Spleen (tissue), 11 donors: ENCODE results near the gene MLST8. TPM values are rescaled to one million over a fixed set of nuclear protein-coding genes. Genes with fewer than 3 reads are reported as not detected.

Source experiments
- DNase-seq: peaks from one replicate; pipeline ENCODE4 v3.0.0-alpha.2; 2020
- H3K27ac ChIP-seq, 8 donors: fragments of 200-600 bp; sonication (generic) in 7 of 8; 1 replicate in 4 of 8; 2 replicates in 4 of 8; pipeline versions ENCODE4 v1.5.0 to v1.8.0; 2016 to 2021; ENCODE audit warnings: inconsistent platforms in 4 of 8, mild to moderate bottlenecking in 4 of 8, moderate library complexity in 1 of 8
- H3K27me3 ChIP-seq, 7 donors: fragments of 200-600 bp; sonication (generic) in 6 of 7; replicated peaks in 1 of 7; 1 replicate in 4 of 7; 2 replicates in 3 of 7; pipeline versions ENCODE4 v1.5.0 to v1.8.0; 2016 to 2021; ENCODE audit warnings: inconsistent platforms in 3 of 7, mild to moderate bottlenecking in 1 of 7
- H3K36me3 ChIP-seq, 6 donors: fragments of 200-600 bp; sonication (generic) in 5 of 6; 1 replicate in 4 of 6; 2 replicates in 2 of 6; pipeline versions ENCODE4 v1.5.0 to v1.8.0; 2016 to 2021; ENCODE audit warnings: inconsistent platforms in 2 of 6
- H3K4me1 ChIP-seq, 6 donors: fragments of 200-600 bp; sonication (generic) in 5 of 6; 1 replicate in 3 of 6; 2 replicates in 3 of 6; pipeline versions ENCODE4 v1.5.0 to v1.8.0; 2016 to 2021; ENCODE audit warnings: inconsistent platforms in 3 of 6
- H3K4me3 ChIP-seq, 8 donors: fragments of 200-600 bp; sonication (generic) in 7 of 8; 1 replicate in 4 of 8; 2 replicates in 4 of 8; pipeline versions ENCODE4 v1.5.0 to v1.8.0; 2016 to 2021; ENCODE audit warnings: inconsistent platforms in 4 of 8, mild to moderate bottlenecking in 4 of 8, moderate library complexity in 2 of 8
- H3K9me3 ChIP-seq, 8 donors: fragments of 200-600 bp; sonication (generic) in 7 of 8; 1 replicate in 4 of 8; 2 replicates in 4 of 8; pipeline versions ENCODE4 v1.5.0 to v1.8.0; 2016 to 2021; ENCODE audit warnings: inconsistent platforms in 4 of 8
- POLR2A ChIP-seq, 3 donors: fragments of 450-650 bp; IDR thresholded peaks; one replicate each; pipeline ENCODE4 v1.5.1; 2017; ENCODE audit warnings: antibody characterized with exemption in 3 of 3, mild to moderate bottlenecking in 1 of 3
- POLR2AphosphoS5 ChIP-seq, 3 donors: sonication (generic); formaldehyde crosslinking; IDR thresholded peaks; one replicate each; pipeline ENCODE4 v1.5.1; 2017; ENCODE audit warnings: antibody characterized with exemption in 3 of 3
- WGBS, 5 donors: extraction: QIAGEN DNeasy Blood & Tissue Kit in 3 of 5; methylation state at CpG; one replicate each; pipeline versions ENCODE4 v1.1.5 to v1.1.7; 2013 to 2018; 5-methylcytosine and 5-hydroxymethylcytosine counted together
- intact Hi-C: fragments of 100-400 bp; cut with DNase I; formaldehyde crosslinking; loops from one replicate; pipeline ENCODE4 v1.15.0; 2023; ENCODE audit warnings: low total_unique reads
- polyA plus RNA-seq, 3 donors: library from polyadenylated mRNA; stranded (reverse); fragments of 200-250 nt; gene quantifications; one replicate each; pipeline ENCODE4 v1.2.1, GENCODE V29; 2013
- total RNA-seq, 7 donors: library from RNA; depleted of rRNA in 3 of 7; stranded (reverse); fragments of >200 nt in 3 of 7; fragmentation: NEBNext Ultra II Directional in 4 of 7; extraction: Animal tissue kit (Norgen Biotek cat#: 25700) in 4 of 7; gene quantifications; one replicate each; pipeline versions ENCODE4 v1.1.0 to v1.2.1, GENCODE V29; 2016 to 2021
- TF ChIP-seq, protein P1 (sequence below), 11 experiments: fragments of 200-600 bp in 7 of 11; fragments of 450-650 bp in 4 of 11; sonication (generic) in 4 of 11; IDR thresholded peaks in 8 of 11; conservative IDR thresholded peaks in 3 of 11; 1 replicate in 7 of 11; 2 replicates in 4 of 11; pipeline versions ENCODE4 v1.4.0 to v1.8.0; 2016 to 2021; ENCODE audit warnings: antibody characterized with exemption in 11 of 11, inconsistent platforms in 4 of 11, mild to moderate bottlenecking in 1 of 11
- donor health status: healthy with polysubstance abuse.
- donor health status: DM: no; HTN: no; CAD: no; lungs with moderate emphysema.
- donor health status: DM: no; HTN: no; CAD: no.
- donor health status: Bipolar disorder and iron deficiency.
- donor health status: healthy.
- donor health status: DM: no; HTN: no; CAD: no.
- donor health status: DM: yes; HTN: yes; CAD: no.

The MLST8 gene
- total and polyA plus RNA-seq, 10 donors, result 25.0 to 61.7 (median 40.6) TPM

GRCh38 chr16:2229632-2230250 is 24.5 kb downstream of the MLST8 start:
- peak; percentile 64 for DNase-seq
- 81 to 87% (median 85%) methylated on average over 14 to 23 of the region's 23 CpGs for WGBS, 5 donors

DNA sequence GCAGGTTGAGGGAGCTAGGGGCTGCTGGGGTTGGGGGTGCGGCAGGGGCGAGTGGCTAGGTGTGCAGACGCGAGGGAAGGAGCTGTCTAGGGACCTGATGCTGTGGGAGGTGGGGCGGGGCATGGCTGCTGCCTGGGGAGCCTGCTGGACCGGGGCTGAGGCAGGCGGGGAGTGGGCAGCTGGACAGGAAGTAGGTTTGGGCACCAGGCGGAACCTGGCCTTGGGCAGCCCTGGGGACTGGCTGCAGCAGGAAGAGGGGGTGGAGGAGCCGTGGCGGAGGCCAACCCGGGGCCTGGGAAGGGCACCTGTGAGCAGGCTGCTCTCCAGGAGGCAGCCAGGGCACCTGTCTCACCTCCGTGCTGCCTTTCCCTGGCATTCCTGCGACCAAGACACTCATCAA is 25.1 kb downstream of the MLST8 start:
- intact Hi-C loops, result no loop called here
- peak; percentile 77 for DNase-seq
- 75 to 85% (median 78%) methylated on average over 8 to 13 of the region's 13 CpGs for WGBS, 5 donors
- TF ChIP-seq POLR2AphosphoS5 (IDR thresholded peaks at IDR 0.05) (peak; percentile 40 to 78 (median 74)), POLR2A (IDR thresholded peaks at IDR 0.05) (no peak)
- TF ChIP-seq, protein P1, sequence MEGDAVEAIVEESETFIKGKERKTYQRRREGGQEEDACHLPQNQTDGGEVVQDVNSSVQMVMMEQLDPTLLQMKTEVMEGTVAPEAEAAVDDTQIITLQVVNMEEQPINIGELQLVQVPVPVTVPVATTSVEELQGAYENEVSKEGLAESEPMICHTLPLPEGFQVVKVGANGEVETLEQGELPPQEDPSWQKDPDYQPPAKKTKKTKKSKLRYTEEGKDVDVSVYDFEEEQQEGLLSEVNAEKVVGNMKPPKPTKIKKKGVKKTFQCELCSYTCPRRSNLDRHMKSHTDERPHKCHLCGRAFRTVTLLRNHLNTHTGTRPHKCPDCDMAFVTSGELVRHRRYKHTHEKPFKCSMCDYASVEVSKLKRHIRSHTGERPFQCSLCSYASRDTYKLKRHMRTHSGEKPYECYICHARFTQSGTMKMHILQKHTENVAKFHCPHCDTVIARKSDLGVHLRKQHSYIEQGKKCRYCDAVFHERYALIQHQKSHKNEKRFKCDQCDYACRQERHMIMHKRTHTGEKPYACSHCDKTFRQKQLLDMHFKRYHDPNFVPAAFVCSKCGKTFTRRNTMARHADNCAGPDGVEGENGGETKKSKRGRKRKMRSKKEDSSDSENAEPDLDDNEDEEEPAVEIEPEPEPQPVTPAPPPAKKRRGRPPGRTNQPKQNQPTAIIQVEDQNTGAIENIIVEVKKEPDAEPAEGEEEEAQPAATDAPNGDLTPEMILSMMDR (IDR thresholded peaks at IDR 0.05 in 8 of 11, conservative IDR thresholded peaks at IDR 0.05 in 3 of 11), result no peak
- Histone ChIP-seq H3K27ac (peak overlapping the region in 5 of 8 donors; percentile 30 to 58 (median 51)), H3K36me3 (peaks cover 19 to 96% (median 76%) of the 10 kb centered on the region in 6 donors), H3K9me3 (no peaks in the 10 kb centered on the region), H3K4me3 (no peak overlapping the region), H3K27me3 (peaks cover 0 to 23% (median 0%) of the 10 kb centered on the region in 7 donors), H3K4me1 (peaks cover 2 to 57% (median 38%) of the 10 kb centered on the region in 6 donors)

More at GRCh38 chr16:2229632-2230250, 24.5 kb downstream of the MLST8 start:
- TF ChIP-seq POLR2A (IDR thresholded peaks at IDR 0.05), result no peak
- peak in 1 of 3 donors; percentile 43 for TF ChIP-seq POLR2AphosphoS5 (IDR thresholded peaks at IDR 0.05)
- TF ChIP-seq, protein P1 (IDR thresholded peaks at IDR 0.05 in 8 of 11, conservative IDR thresholded peaks at IDR 0.05 in 3 of 11), result no peak
- peak overlapping the region in 1 of 8 donors; percentile 32 for H3K27ac ChIP-seq
- H3K4me1 ChIP-seq, result peaks cover 5 to 63% (median 44%) of the 10 kb centered on the region in 6 donors
- H3K36me3 ChIP-seq, result peaks cover 19 to 90% (median 70%) of the 10 kb centered on the region in 6 donors
- H3K4me3 ChIP-seq, result no peak overlapping the region
- intact Hi-C loops, result no loop called here
- H3K9me3 ChIP-seq, result no peaks in the 10 kb centered on the region
- peaks cover 0 to 17% (median 0%) of the 10 kb centered on the region in 7 donors for H3K27me3 ChIP-seq

- Histone ChIP-seq H3K27me3 (peaks cover 0 to 32% (median 7%) of the 10 kb centered on the region in 7 donors), H3K27ac (peak overlapping the region in 5 of 8 donors; percentile 30 to 58 (median 51)), H3K9me3 (no peaks in the 10 kb centered on the region), H3K4me1 (peaks cover 2 to 57% (median 34%) of the 10 kb centered on the region in 6 donors), H3K4me3 (no peak overlapping the region), H3K36me3 (peaks cover 19 to 100% (median 82%) of the 10 kb centered on the region in 6 donors)
- intact Hi-C loops, result no loop called here
- TF ChIP-seq POLR2A (IDR thresholded peaks at IDR 0.05), result no peak
- TF ChIP-seq POLR2AphosphoS5 (IDR thresholded peaks at IDR 0.05), result peak in 1 of 3 donors; percentile 17
- peak; percentile 69 for DNase-seq
- WGBS, 5 donors, result 86 to 92% (median 89%) methylated on average over 23 to 29 of the region's 29 CpGs
These were observed 26.0 kb downstream of the MLST8 start for GRCh38 chr16:2231016-2231931.

DNA sequence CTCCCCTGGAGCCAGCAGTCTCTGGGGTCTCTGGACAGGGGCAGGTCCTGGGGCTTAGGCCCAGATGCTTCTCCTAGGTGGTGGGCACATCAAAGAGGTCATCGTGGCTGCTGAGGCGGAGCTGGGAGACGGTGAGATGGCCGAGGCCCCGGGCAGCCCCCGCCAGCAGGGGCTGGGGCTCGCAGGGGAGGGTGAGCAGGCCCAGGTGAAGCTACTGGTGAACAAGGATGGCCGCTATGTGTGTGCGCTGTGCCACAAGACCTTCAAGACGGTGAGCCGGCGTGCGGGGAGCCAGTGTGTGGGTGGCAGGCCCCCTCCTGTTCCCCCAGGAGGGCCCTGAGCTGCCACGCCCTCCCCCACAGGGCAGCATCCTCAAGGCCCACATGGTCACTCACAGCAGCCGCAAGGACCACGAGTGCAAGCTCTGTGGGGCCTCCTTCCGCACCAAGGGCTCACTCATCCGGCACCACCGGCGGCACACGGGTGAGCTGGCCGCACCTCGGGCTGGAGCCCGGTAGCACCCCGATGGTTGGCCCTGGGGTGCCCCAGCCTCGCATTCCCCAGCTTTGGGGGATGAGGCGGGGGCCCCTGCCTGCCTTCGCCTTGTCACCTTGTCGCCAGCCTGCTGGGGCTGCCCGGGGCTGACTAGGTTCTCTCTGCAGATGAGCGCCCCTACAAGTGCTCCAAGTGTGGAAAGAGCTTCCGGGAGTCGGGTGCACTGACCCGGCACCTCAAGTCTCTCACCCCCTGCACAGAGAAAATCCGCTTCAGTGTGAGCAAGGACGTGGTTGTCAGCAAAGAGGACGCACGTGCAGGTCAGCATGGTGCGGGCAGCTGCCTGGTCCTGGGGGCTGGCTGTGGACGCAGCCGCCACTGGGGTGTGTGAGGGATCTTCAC is 27.1 kb downstream of the MLST8 start:
- Histone ChIP-seq H3K4me1 (peaks cover 11 to 57% (median 37%) of the 10 kb centered on the region in 6 donors), H3K27ac (no peak overlapping the region), H3K9me3 (no peaks in the 10 kb centered on the region), H3K27me3 (peaks cover 0 to 43% (median 18%) of the 10 kb centered on the region in 7 donors), H3K36me3 (peaks cover 19 to 100% (median 80%) of the 10 kb centered on the region in 6 donors), H3K4me3 (no peak overlapping the region)
- intact Hi-C loops, result no loop called here
- 90 to 96% (median 94%) methylated on average over 18 to 41 of the region's 41 CpGs for WGBS, 5 donors
- TF ChIP-seq POLR2AphosphoS5 (IDR thresholded peaks at IDR 0.05) (peak in 2 of 3 donors; percentile 20 to 43), POLR2A (IDR thresholded peaks at IDR 0.05) (no peak)
- DNase-seq, result peak; percentile 66
